PC-9 (cell line): Measurements from ENCODE around the gene ELAPOR1. TPM values are rescaled to one million over a fixed set of nuclear protein-coding genes. Genes with fewer than 3 reads are reported as not detected.

Source experiments
- BruUV-seq: library from RNA; stranded (reverse); fragments of 400-500 nt; replicated peaks from 2 replicates; lab custom pipeline; 2021; lab: Mats Ljungman, UMichigan
- CTCF ChIA-PET: fragments of 300-600 bp; sonication (Branson Sonifier 250); formaldehyde crosslinking; loops from one replicate; lab custom pipeline; 2022; ENCODE audit warnings: antibody characterized with exemption; lab: Charles Lee
- POLR2A ChIA-PET: fragments of 300-600 bp; sonication (Branson Sonifier 250); formaldehyde crosslinking; loops from one replicate; lab custom pipeline; 2022; ENCODE audit warnings: antibody characterized with exemption; ENCODE audit not compliant: unreplicated experiment; lab: Charles Lee
- DNase-seq, 2 experiments: peaks; one replicate each; pipeline versions ENCODE4 v3.0.0 to v3.0.0-alpha.2; 2015 to 2022; ENCODE audit warnings: mixed read lengths in 1 of 2
- H2AFZ ChIP-seq: fragments of 200-600 bp; sonication (generic); 2 replicates; pipeline ENCODE4 v1.8.1; 2017; ENCODE audit warnings: antibody characterized with exemption
- H3F3A ChIP-seq: fragments of 200-600 bp; sonication (generic); 2 replicates; pipeline ENCODE4 v1.8.1; 2017; ENCODE audit warnings: antibody characterized with exemption, mild to moderate bottlenecking, low read depth; ENCODE audit not compliant: insufficient read depth
- H3K27ac ChIP-seq: fragments of 200-600 bp; sonication (generic); 2 replicates; pipeline ENCODE4 v1.6.1; 2016; ENCODE audit warnings: mixed run types
- H3K27me3 ChIP-seq: fragments of 200-600 bp; sonication (generic); 2 replicates; pipeline ENCODE4 v1.6.1; 2016; ENCODE audit warnings: low read depth, mixed run types; ENCODE audit not compliant: insufficient read depth
- H3K36me3 ChIP-seq: fragments of 200-600 bp; sonication (generic); 2 replicates; pipeline ENCODE4 v1.6.1; 2016; ENCODE audit warnings: low read depth, mixed run types
- H3K4me1 ChIP-seq: fragments of 200-600 bp; sonication (generic); replicated peaks from 2 replicates; pipeline ENCODE4 v1.6.1; 2016; ENCODE audit warnings: mixed run types; ENCODE audit not compliant: insufficient read depth
- H3K4me2 ChIP-seq: fragments of 200-600 bp; sonication (generic); 2 replicates; pipeline ENCODE4 v1.6.1; 2017; ENCODE audit warnings: mixed run types
- H3K4me3 ChIP-seq: fragments of 200-600 bp; sonication (generic); 2 replicates; pipeline ENCODE4 v1.6.1; 2016; ENCODE audit warnings: mixed run types
- H3K79me2 ChIP-seq: fragments of 200-600 bp; sonication (generic); 2 replicates; pipeline ENCODE4 v1.6.1; 2017; ENCODE audit warnings: low read depth, mixed run types
- H3K9me2 ChIP-seq: fragments of 200-600 bp; sonication (generic); 2 replicates; pipeline ENCODE4 v1.8.1; 2017; ENCODE audit warnings: mild to moderate bottlenecking; ENCODE audit not compliant: insufficient read depth
- H3K9me3 ChIP-seq: fragments of 200-600 bp; sonication (generic); 2 replicates; pipeline ENCODE4 v1.8.1; 2016; ENCODE audit warnings: low read depth; ENCODE audit not compliant: insufficient read depth
- H4K20me1 ChIP-seq: fragments of 200-600 bp; sonication (generic); 2 replicates; pipeline ENCODE4 v1.8.1; 2017; ENCODE audit not compliant: insufficient read depth
- CTCF ChIP-seq: fragments of 200-600 bp; sonication (generic); conservative IDR thresholded peaks from 2 replicates; pipeline ENCODE4 v1.6.1; 2017; ENCODE audit warnings: mixed run types, antibody characterized with exemption, mild to moderate bottlenecking, moderate library complexity
- EZH2 ChIP-seq: fragments of 200-600 bp; sonication (generic); IDR thresholded peaks from 2 replicates; pipeline ENCODE4 v1.8.0; 2017; ENCODE audit warnings: antibody characterized with exemption, low read depth
- intact Hi-C: fragments of 100-400 bp; cut with micrococcal nuclease; formaldehyde crosslinking; loops from one replicate; pipeline ENCODE4 v1.10.0; 2022; ENCODE audit not compliant: unreplicated experiment
- total RNA-seq: library from RNA; stranded (reverse); gene quantifications from 2 replicates; pipeline ENCODE4 v1.2.3, GENCODE V29; 2021

The ELAPOR1 gene
- total RNA-seq, 1 experiment from 2014 or later = 2.0 TPM

GRCh38 chr1:109079240-109079622 is 34.7 kb upstream of the ELAPOR1 start:
- Histone ChIP-seq H3F3A (peaks cover 27% of the 10 kb centered on the region), H3K27me3 (no peaks in the 10 kb centered on the region), H2AFZ (no peak overlapping the region), H3K4me2 (no peak overlapping the region), H3K4me1 (peaks cover 16% of the 10 kb centered on the region), H3K4me3 (no peak overlapping the region), H3K9me2 (no peaks in the 10 kb centered on the region), H4K20me1 (peaks cover 5% of the 10 kb centered on the region; the same call in 1 of the 2 replicates), H3K36me3 (no peaks in the 10 kb centered on the region), H3K79me2 (peaks cover 20% of the 10 kb centered on the region), H3K27ac (no peak overlapping the region), H3K9me3 (no peaks in the 10 kb centered on the region)
- DNase-seq = no peak
- TF ChIP-seq EZH2 = no peak
- no peak for TF ChIP-seq CTCF
- ChIA-PET POLR2A (no interaction called here), CTCF (no interaction called here)
- BruUV-seq = no TSS peak
- intact Hi-C loops = no loop called here

GRCh38 chr1:109080441-109081082 is 33.4 kb upstream of the ELAPOR1 start:
- Histone ChIP-seq H2AFZ (peak overlapping the region; percentile 59; the same call in 1 of the 2 replicates), H3K4me1 (peaks cover 7% of the 10 kb centered on the region), H3K4me3 (no peak overlapping the region), H3K27ac (no peak overlapping the region), H3K9me2 (no peaks in the 10 kb centered on the region), H3K36me3 (no peaks in the 10 kb centered on the region), H3K9me3 (no peaks in the 10 kb centered on the region), H4K20me1 (no peaks in the 10 kb centered on the region), H3F3A (peaks cover 17% of the 10 kb centered on the region), H3K79me2 (peaks cover 6% of the 10 kb centered on the region), H3K4me2 (peak overlapping the region; percentile 33; the same call in 1 of the 2 replicates), H3K27me3 (no peaks in the 10 kb centered on the region)
- BruUV-seq = no TSS peak
- intact Hi-C loops = no loop called here
- ChIA-PET CTCF (no interaction called here), POLR2A (no interaction called here)
- TF ChIP-seq EZH2 = no peak
- TF ChIP-seq CTCF = no peak
- no peak for DNase-seq

GRCh38 chr1:109083501-109083900 is 30.4 kb upstream of the ELAPOR1 start:
- H3K9me3 ChIP-seq = no peaks in the 10 kb centered on the region
- no peak overlapping the region for H3K4me3 ChIP-seq
- H3K4me2 ChIP-seq = no peak overlapping the region
- H3K4me1 ChIP-seq = no peaks in the 10 kb centered on the region
- no peaks in the 10 kb centered on the region for H3K27me3 ChIP-seq
- no peaks in the 10 kb centered on the region for H4K20me1 ChIP-seq
- H2AFZ ChIP-seq = no peak overlapping the region
- ChIA-PET POLR2A (no interaction called here), CTCF (no interaction called here)
- H3K9me2 ChIP-seq = no peaks in the 10 kb centered on the region
- no peaks in the 10 kb centered on the region for H3K36me3 ChIP-seq
- intact Hi-C loops = no loop called here
- no peak for TF ChIP-seq CTCF
- TF ChIP-seq EZH2 = no peak
- H3F3A ChIP-seq = peaks cover 5% of the 10 kb centered on the region; the same call in 1 of the 2 replicates
- no peaks in the 10 kb centered on the region for H3K79me2 ChIP-seq
- no TSS peak for BruUV-seq
- no peak overlapping the region for H3K27ac ChIP-seq
- peak in 1 of 2 experiments; percentile 1 for DNase-seq
